Measurements from ENCODE around the gene NT5C.
"Not testable (repeated sequence)": the region's sequence is repeated elsewhere in the genome, so short reads cannot be mapped to it uniquely, and the experiment has no call there.

NT5C gene

GRCh38 chr17:75131278-75132017 is at the start of gene NT5C:
Gene NT5C, minus strand, starts transcription at chr17:75131742. Its CDS starts 35 bp downstream, at chr17:75131707.
- peak in 50 of 58 donors; percentile 19 to 82 (median 57) for DNase-seq

DNA sequence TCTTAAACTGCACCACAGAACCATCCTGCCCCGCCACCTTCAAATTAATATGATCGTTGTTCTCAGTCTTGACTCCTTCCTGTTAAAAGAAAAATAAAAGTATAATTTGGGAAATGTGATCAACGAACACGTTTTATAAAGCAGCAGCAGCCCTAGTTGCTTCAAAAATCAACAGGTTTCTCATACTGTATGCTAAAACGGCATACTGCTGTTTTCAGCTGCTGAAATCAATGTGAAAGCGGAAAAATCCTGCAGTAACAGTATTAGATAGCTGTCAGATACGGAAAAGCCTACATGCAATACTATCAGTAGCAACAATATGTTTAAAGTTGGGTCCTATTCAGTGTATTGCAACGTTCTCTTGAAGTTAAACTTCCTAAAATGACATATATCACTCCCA is 49.6 kb upstream of the NT5C start:
- DNase-seq: no peak

GRCh38 chr17:75178453-75178852 is 46.9 kb upstream of the NT5C start:
- DNase-seq: no peak

DNA sequence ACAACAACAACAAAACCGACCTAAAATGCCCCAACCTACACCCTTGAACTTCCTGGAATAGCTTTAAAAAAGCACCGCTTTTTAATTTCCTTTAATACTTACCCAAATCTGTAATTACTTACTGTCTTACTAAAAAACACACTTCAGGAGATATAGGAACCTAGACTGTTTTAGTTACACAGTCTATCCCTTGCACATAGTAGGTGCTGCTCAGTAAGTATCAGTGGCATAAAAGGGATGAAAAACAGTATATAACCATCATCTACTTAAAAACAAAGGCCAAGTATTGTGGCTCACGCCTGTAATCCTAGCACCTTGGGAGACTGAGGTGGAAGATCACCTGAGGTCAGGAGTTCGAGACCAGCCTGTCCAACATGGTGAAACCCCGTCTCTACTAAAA is 45.1 kb upstream of the NT5C start:
- DNase-seq: no peak

DNA sequence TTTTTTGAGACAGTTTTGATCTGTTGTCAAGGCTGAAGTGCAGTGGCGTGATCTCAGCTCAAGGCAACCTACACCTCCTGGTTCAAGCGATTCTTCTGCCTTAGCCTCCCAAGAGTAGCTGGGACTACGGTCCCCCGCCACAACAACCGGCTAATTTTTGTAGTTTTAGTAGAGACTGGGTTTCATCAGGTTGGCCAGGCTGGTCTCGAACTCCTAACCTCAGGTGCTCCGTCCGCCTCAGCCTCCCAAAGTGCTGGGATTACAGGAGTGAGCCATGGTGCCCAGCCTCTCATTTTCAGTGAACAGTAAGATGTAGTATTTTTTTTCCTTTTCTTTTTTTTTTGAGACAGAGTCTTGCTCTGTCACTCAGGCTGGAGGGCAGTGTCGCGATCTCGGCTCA is 43.5 kb upstream of the NT5C start:
- DNase-seq: no peak

DNA sequence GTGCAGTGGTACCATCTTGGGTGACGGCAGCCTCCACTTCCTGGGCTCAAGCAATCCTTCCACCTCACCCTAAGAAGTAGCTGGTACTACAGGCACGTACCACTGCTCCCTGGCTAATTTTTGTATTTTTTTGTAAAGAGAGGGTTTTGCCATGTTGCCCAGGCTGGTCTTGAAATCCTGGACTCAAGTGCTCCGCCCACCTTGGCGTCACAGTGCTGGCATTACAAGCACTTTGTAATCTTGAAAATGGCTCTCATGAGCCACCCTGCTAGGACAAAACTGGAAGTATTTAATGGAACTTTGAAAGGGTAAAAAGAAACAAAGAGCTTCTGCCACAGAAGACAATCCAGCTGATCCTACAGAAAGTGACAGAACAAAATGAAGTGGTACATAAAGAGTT is 42.0 kb upstream of the NT5C start:
- no peak for DNase-seq

GRCh38 chr17:75168998-75169397 is 37.5 kb upstream of the NT5C start:
- DNase-seq: no peak

- not testable (repeated sequence) for DNase-seq
Observed at GRCh38 chr17:75164606-75165005, 33.1 kb upstream of the NT5C start.

- no peak for DNase-seq
Observed at GRCh38 chr17:75163074-75163473, 31.5 kb upstream of the NT5C start.

GRCh38 chr17:75160211-75160610 is 28.7 kb upstream of the NT5C start:
- DNase-seq: no peak

DNA sequence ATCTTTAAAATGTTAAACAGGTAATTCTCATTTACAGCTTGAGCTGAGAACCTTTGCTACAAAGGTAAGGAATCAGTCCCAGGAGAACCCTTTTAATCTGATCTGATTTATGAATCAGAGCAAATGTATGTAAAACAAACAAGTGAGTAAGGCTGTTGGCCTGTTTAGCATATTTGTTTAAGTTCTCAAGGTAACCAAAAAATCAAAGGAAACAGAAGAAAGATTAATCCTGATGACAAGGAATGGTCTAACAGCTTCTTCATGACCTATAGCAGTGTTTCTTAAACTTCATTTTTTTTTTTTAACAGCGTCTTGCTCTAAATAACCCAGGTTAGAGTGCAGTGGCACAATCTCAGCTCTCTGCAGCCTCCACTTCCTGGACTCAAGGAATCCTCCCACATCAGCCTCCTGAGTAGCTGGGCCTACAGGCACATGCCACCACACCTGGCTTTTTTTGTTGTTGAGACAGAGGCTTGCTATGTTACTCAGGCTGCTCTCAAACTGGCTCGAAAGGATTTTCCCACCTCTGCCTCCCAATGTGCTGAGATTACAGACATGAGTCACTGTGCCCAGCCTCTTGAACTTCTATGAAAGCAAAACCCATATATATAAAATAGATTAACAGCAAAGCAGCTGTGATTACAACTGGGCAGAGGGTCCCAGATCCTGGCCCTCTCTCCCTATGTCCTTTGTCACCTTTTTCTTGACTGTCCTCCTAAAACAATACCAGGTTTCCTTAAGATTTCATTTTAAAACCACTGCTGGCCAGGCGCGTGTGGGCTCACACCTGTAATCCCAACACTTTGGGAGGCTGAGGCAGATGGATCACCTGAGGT is 27.9 kb upstream of the NT5C start:
- no peak for DNase-seq

- DNase-seq: not testable (repeated sequence)
Observed at GRCh38 chr17:75158480-75158879, 26.9 kb upstream of the NT5C start.

GRCh38 chr17:75155191-75155601 is 23.7 kb upstream of the NT5C start:
- DNase-seq: no peak

- peak; percentile 84 to 98 (median 95) for DNase-seq
Observed at GRCh38 chr17:75154195-75155106, 22.9 kb upstream of the NT5C start, which contains the start of gene JPT1. Gene JPT1, minus strand, starts transcription at chr17:75154512. Its CDS starts 115 bp downstream, at chr17:75154397.

DNA sequence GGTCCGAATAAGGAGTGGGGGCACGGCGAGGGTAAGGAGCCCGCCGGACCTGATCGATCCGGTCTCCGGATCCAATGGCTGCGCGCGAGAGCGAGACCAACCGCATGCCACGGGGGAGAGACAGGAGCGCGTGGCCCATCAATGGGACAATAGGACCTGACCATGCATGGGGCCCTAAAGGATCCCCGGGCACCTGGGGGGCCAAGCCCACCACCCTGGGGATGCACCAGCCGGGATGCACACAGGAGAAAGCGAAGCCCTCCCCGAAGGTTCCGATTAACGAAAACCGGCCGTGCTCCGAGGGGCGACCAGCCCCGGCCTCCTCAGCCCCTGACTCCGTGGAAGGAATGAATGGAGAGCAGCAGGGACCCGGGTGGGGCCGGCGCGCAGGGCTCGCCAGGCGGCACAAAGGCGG is 22.2 kb upstream of the NT5C start:
- DNase-seq: peak in 12 of 58 donors; percentile 4 to 51 (median 34)

DNA sequence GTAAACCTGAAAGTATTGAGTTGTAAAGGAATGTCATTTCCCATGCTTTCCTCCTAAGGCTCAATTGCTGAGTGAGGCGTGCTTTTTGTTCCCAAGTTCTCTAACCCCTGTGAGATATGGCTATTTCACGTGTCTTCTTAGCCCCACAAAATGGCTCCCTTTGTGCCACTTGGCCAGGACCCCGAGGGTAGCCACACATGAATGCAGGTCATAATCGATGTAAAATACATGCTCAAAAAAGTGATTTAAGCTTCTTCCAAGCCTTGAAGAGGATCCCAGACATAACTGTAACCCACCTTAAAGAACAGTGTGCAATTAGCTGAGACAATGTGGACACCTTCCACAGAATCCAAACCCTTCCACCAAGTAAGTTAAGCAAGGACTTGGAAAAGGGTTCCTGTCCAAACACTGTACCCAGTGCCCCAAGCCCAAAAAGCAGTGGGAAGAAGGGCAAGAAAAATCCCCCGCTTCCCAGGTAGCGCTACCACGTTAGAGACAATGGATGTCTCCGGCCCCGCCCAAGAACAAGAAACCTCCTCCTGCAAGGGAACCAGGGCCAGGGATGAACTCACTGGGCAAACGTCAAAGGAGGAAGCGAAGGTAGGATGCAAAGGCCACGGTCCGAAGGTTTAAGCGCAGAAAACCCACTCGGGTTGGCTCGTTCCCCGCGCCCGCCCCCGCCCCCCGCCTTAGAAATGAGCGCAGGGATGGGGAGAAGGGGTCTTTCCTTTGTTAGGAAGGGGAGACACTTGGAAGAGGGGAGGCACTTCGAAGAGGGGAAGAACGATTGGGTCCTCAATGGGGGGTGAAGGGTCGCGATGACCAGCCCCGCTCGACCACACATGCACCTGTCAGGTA is 21.6 kb upstream of the NT5C start:
- peak in 3 of 58 donors; percentile 3 to 42 (median 3) for DNase-seq

GRCh38 chr17:75152523-75152921 is 21.0 kb upstream of the NT5C start:
- DNase-seq: no peak

DNA sequence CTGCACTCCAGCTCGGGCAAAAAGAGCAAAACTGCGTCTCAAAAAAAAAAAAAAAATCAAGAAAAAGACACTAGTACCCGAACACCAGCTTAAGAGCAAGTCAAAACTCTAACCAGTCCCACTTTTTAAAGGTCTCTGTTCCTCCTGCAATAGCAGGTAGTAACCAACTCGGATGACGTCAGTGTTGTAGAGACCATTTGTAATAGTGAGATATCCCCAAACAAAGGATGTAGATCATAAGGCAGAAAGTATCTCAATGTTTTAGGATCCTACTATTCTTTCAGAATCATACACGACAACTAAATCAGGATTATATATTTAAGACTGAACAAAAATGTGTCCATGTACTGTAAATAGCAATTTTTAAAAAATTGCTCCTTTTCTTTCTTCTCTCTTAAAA is 20.4 kb upstream of the NT5C start:
- no peak for DNase-seq

GRCh38 chr17:75147878-75148546 is 16.5 kb upstream of the NT5C start:
- DNase-seq: no peak

DNA sequence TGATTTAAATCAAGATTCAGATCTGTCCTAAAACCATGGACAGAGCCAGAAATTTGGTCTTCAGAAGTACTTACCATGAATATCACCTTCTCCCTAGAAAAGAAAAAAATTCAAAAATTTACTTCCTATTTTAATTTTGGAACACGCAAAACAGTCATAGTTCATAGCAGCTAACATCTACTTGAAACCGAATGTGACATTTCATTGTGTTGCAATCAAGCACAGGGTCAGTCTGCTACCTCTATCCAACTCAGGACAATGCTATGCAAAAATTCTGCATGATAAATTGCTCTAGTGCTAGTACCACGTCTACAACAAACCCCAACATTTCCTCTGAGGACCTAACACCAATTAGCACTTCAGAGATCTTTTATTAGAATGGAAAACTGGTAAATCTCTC is 15.1 kb upstream of the NT5C start:
- DNase-seq: no peak

All from anterior cingulate cortex (tissue), 58 donors.